Keratinocyte (primary cell): Measurements from ENCODE around the gene RGS9.

Experiments used
- EZH2 ChIP-seq: IDR thresholded peaks from one replicate; pipeline ENCODE4 v1.6.1; 2012; ENCODE audit warnings: inconsistent platforms, mild to moderate bottlenecking, low read length, moderate library complexity
- TF ChIP-seq, protein P1 (sequence below), 3 experiments: IDR thresholded peaks in 1 of 3; conservative IDR thresholded peaks in 1 of 3; optimal IDR thresholded peaks in 1 of 3; 2 replicates in 2 of 3; 3 replicates in 1 of 3; pipeline versions ENCODE3 to v1.5.1; 2011; ENCODE audit warnings: low read length in 3 of 3, mild to moderate bottlenecking in 3 of 3, moderate library complexity in 2 of 3, control low read depth in 1 of 3, inconsistent platforms in 1 of 3; ENCODE audit not compliant: insufficient read depth in 2 of 3; ENCODE audit errors: extremely low read depth in 1 of 3

DNA sequence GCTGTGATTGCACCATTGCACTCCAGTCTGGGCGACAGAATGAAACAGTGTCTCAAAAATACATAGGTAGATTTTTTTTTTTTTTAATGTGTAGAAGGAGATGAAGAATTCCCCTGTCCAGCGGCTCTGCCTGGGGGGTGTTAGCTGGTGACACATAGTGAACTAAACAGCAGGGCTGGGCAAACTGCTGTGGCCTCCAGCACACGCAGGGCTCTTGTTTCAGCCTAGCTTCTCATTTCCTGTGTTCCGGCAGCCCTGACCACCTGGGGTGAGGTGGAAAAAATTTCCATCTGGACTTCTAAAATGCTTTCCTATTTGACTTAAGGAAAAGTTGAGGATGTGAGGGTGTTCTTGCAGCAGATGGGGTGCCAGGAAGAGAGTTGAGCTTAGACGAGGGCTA lies 33.3 kb upstream of the RGS9 start:
- TF ChIP-seq, protein P1, sequence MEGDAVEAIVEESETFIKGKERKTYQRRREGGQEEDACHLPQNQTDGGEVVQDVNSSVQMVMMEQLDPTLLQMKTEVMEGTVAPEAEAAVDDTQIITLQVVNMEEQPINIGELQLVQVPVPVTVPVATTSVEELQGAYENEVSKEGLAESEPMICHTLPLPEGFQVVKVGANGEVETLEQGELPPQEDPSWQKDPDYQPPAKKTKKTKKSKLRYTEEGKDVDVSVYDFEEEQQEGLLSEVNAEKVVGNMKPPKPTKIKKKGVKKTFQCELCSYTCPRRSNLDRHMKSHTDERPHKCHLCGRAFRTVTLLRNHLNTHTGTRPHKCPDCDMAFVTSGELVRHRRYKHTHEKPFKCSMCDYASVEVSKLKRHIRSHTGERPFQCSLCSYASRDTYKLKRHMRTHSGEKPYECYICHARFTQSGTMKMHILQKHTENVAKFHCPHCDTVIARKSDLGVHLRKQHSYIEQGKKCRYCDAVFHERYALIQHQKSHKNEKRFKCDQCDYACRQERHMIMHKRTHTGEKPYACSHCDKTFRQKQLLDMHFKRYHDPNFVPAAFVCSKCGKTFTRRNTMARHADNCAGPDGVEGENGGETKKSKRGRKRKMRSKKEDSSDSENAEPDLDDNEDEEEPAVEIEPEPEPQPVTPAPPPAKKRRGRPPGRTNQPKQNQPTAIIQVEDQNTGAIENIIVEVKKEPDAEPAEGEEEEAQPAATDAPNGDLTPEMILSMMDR (optimal IDR thresholded peaks at IDR 0.05 in 1 of 3, IDR thresholded peaks at IDR 0.05 in 1 of 3, conservative IDR thresholded peaks at IDR 0.05 in 1 of 3; ENCODE audit: extremely low read depth in 1 of 3, insufficient read depth in 2 of 3, low read length in 3 of 3) = no peak
- no peak for TF ChIP-seq EZH2
